ENCODE data around the gene KLHDC3.
"Not testable (repeated sequence)": the region's sequence is repeated elsewhere in the genome, so short reads cannot be mapped to it uniquely, and the experiment has no call there.

Gene KLHDC3

GRCh38 chr6:42988486-42989020, 25.5 kb upstream of the KLHDC3 start:
- no peak for DNase-seq

GRCh38 chr6:42989923-42990322, 24.1 kb upstream of the KLHDC3 start:
- no peak for DNase-seq

- DNase-seq = no peak
These were observed 20.6 kb upstream of the KLHDC3 start for GRCh38 chr6:42993445-42993844.

- no peak for DNase-seq
These were observed 17.5 kb upstream of the KLHDC3 start for GRCh38 chr6:42996513-42996912.

- DNase-seq = not testable (repeated sequence)
These were observed 15.8 kb upstream of the KLHDC3 start for GRCh38 chr6:42998205-42998604.

- no peak for DNase-seq
These were observed 12.2 kb upstream of the KLHDC3 start for GRCh38 chr6:43001843-43002242.

DNA sequence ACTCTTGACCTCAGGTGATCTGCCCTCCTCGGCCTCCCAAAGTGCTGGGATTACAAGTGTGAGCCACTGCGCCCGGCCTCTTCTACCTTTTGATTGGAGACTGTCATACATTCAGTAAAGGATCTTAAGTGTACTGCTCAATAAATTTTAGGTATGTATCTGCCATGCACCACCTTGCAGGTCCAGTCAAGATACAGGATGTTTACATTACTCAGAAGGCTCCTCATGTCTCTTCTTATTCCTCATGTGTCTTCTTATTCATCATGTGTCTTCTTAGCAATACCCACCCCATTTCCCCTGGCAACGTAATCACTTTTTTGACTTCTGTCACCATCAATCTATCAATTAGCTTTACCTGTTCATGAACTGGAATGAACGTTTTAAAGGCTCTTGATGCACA, 8.2 kb upstream of the KLHDC3 start:
- DNase-seq = no peak

DNA sequence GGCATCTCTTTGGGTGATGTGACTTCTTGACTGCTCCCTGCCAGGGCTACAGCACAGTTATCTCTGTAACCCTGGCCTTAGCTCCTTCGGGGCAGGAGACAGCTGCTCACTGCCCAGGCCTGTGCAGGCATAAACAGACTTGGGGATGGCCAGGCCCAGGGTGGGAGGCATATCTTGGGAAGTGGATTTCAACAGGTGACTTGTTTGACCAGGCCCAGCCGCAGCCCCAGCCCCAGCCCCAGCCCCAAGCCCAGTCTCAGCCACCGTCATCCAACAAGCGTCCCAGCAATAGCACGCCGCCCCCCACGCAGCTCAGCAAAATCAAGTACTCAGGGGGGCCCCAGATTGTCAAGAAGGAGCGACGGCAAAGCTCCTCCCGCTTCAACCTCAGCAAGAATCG, 7.8 kb upstream of the KLHDC3 start:
- no peak for DNase-seq

DNA sequence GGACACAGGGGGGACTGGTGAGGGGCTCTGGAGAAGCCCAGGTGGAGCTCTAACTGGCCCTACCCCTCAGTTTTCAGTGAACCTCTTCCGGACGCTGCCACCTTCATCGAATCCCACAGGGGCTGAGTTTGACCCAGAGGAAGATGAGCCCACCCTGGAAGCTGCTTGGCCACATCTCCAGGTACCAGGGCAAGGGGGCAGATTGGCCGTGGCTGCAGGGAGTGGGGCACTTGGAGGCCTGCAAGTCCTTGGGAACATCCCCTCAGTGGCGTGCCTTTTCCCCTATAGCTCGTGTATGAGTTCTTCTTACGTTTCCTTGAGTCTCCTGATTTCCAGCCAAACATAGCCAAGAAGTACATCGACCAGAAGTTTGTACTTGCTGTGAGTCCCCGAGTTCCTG, 6.9 kb upstream of the KLHDC3 start:
- no peak for DNase-seq

DNA sequence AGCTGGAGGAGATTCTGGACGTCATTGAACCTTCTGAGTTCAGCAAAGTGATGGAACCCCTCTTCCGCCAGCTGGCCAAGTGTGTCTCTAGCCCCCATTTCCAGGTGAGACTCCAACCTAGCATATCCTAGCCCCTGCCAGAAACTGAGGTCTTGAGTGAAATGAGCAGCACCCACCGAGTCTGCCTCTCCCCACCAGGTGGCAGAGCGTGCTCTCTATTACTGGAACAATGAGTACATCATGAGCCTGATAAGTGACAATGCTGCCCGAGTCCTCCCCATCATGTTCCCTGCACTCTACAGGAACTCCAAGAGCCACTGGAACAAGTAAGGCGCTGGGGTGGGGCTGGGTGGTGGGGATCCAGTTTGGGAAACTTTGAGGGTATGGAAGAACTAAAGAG, 4.9 kb upstream of the KLHDC3 start:
- DNase-seq = no peak

DNA sequence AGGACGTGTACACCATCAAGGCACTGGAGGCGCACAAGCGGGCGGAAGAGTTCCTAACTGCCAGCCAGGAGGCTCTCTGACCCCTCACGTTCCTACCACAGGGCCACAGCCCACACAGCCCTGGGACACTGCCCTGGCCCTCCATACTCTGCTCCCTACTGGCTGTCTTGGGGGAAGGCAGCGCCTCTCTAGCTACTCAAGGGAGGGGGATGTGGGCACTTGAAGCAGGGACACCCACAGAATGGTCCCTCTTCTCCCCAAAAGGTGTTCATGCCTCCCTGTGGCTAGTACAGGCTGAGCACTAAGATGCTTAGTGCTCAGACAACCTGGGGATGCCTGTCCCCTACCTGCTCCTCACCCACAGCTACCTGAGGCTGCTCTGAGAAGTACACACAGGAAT, 2.8 kb upstream of the KLHDC3 start:
- DNase-seq = no peak

DNA sequence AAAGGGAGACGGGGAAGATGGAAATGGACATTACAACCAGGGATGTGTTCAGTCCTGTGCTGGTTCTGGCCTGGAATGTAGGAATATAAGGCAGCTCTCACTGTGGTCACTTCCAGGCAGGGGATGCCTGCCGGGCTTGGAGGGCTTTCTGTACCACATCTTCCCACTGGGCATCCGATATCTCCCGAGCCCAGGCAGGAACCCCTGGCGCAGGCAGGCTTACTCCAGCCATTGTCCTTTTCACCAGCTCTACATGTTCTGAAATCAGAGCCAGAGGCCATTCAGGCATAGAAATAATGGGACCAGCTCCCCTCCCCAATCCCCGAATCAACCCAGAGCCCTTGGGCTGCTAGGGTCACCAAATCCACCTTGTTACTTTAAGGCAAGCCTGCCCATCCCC, 1.7 kb upstream of the KLHDC3 start:
- DNase-seq = no peak

DNA sequence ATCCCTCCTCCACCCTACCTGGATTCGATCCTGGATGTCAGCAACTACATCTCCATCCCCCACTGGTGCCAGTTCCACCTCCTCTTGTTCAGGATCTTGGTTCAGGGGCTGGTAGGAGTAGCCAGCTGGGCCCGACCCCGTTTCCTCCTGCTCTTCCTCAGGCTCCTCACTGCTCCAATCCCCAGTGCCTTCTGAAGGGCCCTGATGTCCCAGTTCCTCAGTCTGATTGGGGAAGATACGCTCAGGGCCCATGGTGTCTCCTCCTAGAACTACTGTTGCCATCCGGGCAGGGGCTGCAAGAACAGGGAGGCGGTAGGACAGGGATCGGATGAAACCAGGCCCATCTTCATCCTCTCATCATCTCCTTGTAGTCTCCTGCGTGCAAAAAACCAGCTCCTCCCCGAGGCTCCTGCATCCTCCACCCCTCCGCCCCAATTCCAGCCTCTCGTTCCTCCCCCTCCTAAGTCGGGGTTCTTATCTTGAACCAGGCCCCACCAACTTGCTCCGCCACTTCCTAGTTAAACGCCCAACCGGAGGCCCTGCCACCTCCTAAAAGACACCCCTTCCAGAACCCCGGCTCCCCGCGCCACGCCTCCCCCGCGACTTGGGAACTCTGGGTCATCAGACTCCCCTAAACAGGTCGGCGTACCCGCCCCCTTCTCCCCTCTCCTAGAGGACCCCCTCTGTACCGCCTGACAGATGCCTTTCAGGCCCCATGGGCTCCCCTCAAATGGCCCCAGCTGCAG, 779 bp upstream of the KLHDC3 start:
- no peak for DNase-seq

DNA sequence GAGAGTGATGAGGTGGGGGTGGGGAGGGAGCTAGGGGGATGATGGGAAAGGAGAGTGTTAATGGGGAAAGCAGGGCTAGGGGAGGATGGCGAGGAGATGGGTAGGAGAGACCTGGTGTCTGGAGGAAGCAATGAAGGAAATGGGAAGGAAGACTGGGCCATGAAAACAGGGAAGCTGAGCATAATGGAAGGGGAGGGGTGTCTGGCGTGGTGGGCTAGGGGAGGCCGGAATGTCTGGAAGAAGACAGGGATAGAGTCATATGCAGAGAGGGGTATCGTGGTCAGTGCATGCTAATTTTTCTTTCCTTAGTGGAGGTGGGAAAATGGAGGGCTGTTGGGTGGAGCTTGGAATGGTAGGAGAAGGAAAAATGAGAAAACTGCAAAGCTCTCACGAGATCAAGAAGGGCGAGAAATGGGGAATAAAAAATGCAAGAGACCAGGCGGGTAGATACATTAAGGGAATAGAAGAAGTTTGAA, 423 bp downstream of the KLHDC3 start:
- no peak for DNase-seq

DNA sequence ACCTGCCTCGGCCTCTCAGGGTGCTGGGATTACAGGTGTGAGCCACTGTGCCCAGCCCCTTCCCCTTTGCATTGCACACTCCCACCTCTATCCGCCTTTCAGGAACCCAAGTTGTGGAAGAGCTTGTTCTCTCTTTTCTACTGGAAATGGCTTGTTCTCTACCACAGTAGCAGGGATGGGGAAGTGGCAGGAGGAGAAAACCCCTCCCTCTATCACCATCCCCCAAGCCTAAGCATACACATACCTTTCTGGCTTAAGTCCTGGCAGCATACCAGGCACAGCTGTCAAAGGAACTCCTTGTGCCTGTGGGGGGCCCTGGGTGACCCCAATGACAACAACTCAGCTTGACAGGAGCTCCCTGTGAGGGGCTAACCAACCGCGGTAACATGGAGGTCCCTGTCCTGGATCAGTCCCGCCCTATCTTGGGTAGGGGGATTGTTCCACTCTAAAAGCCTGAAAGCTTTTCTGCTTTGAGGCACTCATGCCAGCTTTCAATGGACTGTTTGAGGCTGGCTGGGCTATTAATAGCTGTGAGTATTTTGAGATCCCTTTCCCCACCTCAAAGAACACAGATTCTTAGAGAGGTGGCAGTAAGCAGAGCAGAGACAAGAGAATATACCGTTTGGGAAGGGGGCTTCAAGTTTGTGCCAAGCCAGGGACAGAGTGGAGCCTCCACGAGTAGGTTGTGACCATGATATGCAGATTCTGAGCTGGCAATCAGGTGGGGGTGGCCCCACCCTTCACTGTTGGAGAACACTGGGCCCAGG, 2.3 kb downstream of the KLHDC3 start:
- no peak for DNase-seq

GRCh38 chr6:43016943-43017334, 2.9 kb downstream of the KLHDC3 start:
- DNase-seq = no peak

- no peak for DNase-seq
These were observed 5.1 kb downstream of the KLHDC3 start for GRCh38 chr6:43019152-43019551.

GRCh38 chr6:43020052-43020705, 6.1 kb downstream of the KLHDC3 start:
- no peak for DNase-seq

- DNase-seq = no peak
These were observed 6.8 kb downstream of the KLHDC3 start for GRCh38 chr6:43020847-43021246.

GRCh38 chr6:43021270-43022047, 7.4 kb downstream of the KLHDC3 start, which contains the start of gene RRP36:
RRP36 (plus strand) TSS chr6:43021623; CDS start chr6:43021655, 32 bp downstream.
- peak; percentile 66 to 68 for DNase-seq

DNA sequence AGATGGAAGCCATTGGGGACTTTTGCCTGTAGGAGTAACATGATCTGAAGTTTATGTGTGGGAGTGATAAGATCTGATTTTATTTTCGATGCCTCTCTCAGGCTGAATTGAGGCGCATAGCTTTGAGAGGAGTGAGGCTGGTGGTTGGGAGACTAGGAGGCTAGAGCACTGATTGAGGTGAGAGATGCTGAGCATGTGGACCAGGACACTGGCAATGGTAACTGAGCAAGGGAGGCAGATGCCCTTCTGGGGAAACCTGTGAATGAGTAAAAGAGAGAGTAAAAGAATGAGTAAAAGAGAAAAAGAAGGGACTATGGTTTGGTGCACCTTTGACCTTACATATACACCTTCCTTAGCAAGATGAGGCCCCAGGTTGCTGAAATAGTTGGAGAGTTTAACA, 10.4 kb downstream of the KLHDC3 start:
- no peak for DNase-seq

DNA sequence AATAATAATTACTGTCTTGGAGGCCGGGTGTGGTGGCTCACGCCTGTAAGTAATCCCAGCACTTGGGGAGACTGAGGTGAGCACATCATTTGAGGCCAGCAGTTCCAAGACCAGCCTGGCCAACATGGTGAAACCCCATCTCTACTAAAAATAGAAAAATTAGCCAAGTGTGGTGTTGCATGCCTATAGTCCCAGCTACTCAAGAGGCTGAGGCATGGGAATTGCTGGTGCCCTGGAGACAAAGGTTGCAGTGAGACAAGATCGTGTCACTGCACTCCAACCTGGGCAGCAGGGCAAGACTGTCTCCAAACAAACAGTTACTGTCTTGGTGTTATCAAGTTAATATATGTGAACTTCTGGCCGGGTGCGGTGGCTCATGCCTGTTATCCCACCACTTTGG, 12.3 kb downstream of the KLHDC3 start:
- DNase-seq = no peak

- DNase-seq = no peak
These were observed 15.1 kb downstream of the KLHDC3 start for GRCh38 chr6:43029120-43029519.

Data from stimulated activated CD4-positive, alpha-beta T cell treated with anti-CD3 and anti-CD28 coated beads, Interleukin-2, amount 100 ng/mL, for 48 hours (primary cell).